Measurements from ENCODE around the gene PIGQ. TPM values are rescaled to one million over a fixed set of nuclear protein-coding genes. Genes with fewer than 3 reads are reported as not detected.
"Not testable (repeated sequence)": the region's sequence is repeated elsewhere in the genome, so short reads cannot be mapped to it uniquely, and the experiment has no call there.

The PIGQ gene
- total RNA-seq, 1 donor = 22.0 TPM

GRCh38 chr16:593406-593805, 23.6 kb downstream of the PIGQ start:
- no peak for DNase-seq (ENCODE audit: low read depth)
- H3K4me3 ChIP-seq (ENCODE audit: low read depth, low read length) = no peak overlapping the region
- no peak for TF ChIP-seq CTCF (IDR thresholded peaks at IDR 0.05; ENCODE audit: insufficient read depth, low read depth, low read length)

- no peak overlapping the region for H3K4me3 ChIP-seq (ENCODE audit: low read depth, low read length)
- DNase-seq (ENCODE audit: low read depth) = no peak
- TF ChIP-seq CTCF (IDR thresholded peaks at IDR 0.05; ENCODE audit: insufficient read depth, low read depth, low read length) = no peak
Observed at GRCh38 chr16:593807-594206, 24.0 kb downstream of the PIGQ start.

GRCh38 chr16:595094-595528, 25.3 kb downstream of the PIGQ start:
- H3K4me3 ChIP-seq (ENCODE audit: low read depth, low read length) = no peak overlapping the region
- DNase-seq (ENCODE audit: low read depth) = no peak
- no peak for TF ChIP-seq CTCF (IDR thresholded peaks at IDR 0.05; ENCODE audit: insufficient read depth, low read depth, low read length)

- no peak overlapping the region for H3K4me3 ChIP-seq (ENCODE audit: low read depth, low read length)
- TF ChIP-seq CTCF (IDR thresholded peaks at IDR 0.05; ENCODE audit: insufficient read depth, low read depth, low read length) = no peak
- DNase-seq (ENCODE audit: low read depth) = no peak
Observed at GRCh38 chr16:595942-596735, 26.4 kb downstream of the PIGQ start.

- TF ChIP-seq CTCF (IDR thresholded peaks at IDR 0.05; ENCODE audit: insufficient read depth, low read depth, low read length) = no peak
- DNase-seq (ENCODE audit: low read depth) = no peak
- no peak overlapping the region for H3K4me3 ChIP-seq (ENCODE audit: low read depth, low read length)
Observed at GRCh38 chr16:596736-597060, 26.9 kb downstream of the PIGQ start.

GRCh38 chr16:597655-598054, 27.9 kb downstream of the PIGQ start:
- not testable (repeated sequence) for H3K4me3 ChIP-seq (ENCODE audit: low read depth, low read length); DNase-seq (ENCODE audit: low read depth)

- no peak overlapping the region for H3K4me3 ChIP-seq (ENCODE audit: low read depth, low read length)
- no peak for TF ChIP-seq CTCF (IDR thresholded peaks at IDR 0.05; ENCODE audit: insufficient read depth, low read depth, low read length)
Observed at GRCh38 chr16:598823-599739, 29.3 kb downstream of the PIGQ start.

More at GRCh38 chr16:598823-599739, 29.3 kb downstream of the PIGQ start:
- DNase-seq (ENCODE audit: low read depth) = no peak

Data from fibroblast of villous mesenchyme (primary cell).